Motor neuron (in vitro differentiated cells): ENCODE data around the gene COL5A2. TPM values are rescaled to one million over a fixed set of nuclear protein-coding genes. Genes with fewer than 3 reads are reported as not detected.

Experiments used
- ATAC-seq, 8 experiments: fragments of 200-7000 bp; cut with Tn5 transposase; replicated peaks in 6 of 8; 2 replicates each; pipeline ENCODE4 v1.8.0; 2021; ENCODE audit warnings: mild to moderate bottlenecking in 8 of 8, moderate library complexity in 8 of 8
- H3K27ac ChIP-seq, 2 donors: fragments of 250-450 bp; sonication (Bioruptor Pico); 2 replicates each; pipeline ENCODE4 v1.9.0; 2021; ENCODE audit warnings: antibody characterized with exemption in 2 of 2, mild to moderate bottlenecking in 2 of 2, moderate library complexity in 1 of 2
- H3K4me1 ChIP-seq, 2 donors: fragments of 250-450 bp; sonication (Bioruptor Pico); replicated peaks in 1 of 2; 2 replicates each; pipeline ENCODE4 v1.6.1; 2021; ENCODE audit warnings: antibody characterized with exemption in 2 of 2, mild to moderate bottlenecking in 2 of 2, moderate library complexity in 1 of 2
- H3K4me3 ChIP-seq, 5 donors: fragments of 250-450 bp; sonication (Bioruptor Pico); 2 replicates each; pipeline ENCODE4 v1.9.0; 2021; ENCODE audit warnings: antibody characterized with exemption in 5 of 5, mild to moderate bottlenecking in 5 of 5, moderate library complexity in 4 of 5
- WGBS, 10 experiments: fragments of 450-650 bp; shearing (Covaris generic); methylation state at CpG; one replicate each; pipeline ENCODE4 v1.0.0; 2022; 5-methylcytosine and 5-hydroxymethylcytosine counted together
- in situ Hi-C, 9 experiments: fragments of 400-800 bp; cut with MboI; loops; one replicate each; pipeline ENCODE4 v1.15.0; 2021; ENCODE audit warnings: low sequenced_read_pairs in 9 of 9, low pct_unique_long_range_greater_than_20kb in 2 of 9; ENCODE audit not compliant: unreplicated experiment in 9 of 9
- total RNA-seq, 8 experiments: library from RNA; unstranded; fragments of 300-600 nt; gene quantifications; 2 replicates each; pipeline versions ENCODE4 v1.2.3 to v1.2.4, GENCODE V29; 2022

Gene COL5A2
- total RNA-seq, 8 experiments from 2014 or later = 4.8 to 678 (median 190) TPM

DNA sequence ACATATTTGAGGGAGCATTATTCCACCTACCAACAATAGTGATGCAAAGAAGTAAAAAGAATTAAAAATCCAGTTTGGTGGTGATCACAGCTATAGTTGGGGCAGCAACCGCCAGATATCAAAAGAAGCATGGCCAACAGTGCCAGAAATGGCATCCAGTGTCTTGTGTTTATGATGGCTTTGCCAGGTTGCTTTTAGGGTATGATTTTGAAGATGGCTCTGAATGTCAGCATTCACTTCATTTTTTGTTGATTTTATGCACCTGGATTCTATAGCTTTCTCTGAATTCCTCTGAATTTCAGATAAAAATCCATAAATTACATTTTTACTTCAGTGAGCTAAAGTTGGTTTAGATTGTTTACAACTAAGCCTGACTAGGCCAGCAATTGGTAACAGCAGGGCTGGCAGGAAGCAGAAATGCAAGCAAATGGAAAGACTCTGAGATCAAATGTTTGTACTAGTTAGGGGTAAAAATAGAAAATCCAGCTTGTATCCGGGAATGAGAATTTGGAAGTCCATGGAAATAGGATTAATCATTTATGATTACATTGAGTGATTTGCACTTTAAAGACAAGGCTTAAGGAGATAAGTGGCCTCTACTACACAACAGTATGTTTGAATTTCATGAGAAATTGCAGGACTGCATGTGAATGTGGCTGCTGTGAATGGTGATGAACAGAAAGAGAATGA is 165.0 kb downstream of the COL5A2 start:
- WGBS, 10 experiments = 0 to 100% (median 54%) methylated on average over 1 to 2 of the region's 2 CpGs; no CpG with 5 or more reads in 2 of the 10 experiments
- no peaks in the 10 kb centered on the region for H3K4me1 ChIP-seq

DNA sequence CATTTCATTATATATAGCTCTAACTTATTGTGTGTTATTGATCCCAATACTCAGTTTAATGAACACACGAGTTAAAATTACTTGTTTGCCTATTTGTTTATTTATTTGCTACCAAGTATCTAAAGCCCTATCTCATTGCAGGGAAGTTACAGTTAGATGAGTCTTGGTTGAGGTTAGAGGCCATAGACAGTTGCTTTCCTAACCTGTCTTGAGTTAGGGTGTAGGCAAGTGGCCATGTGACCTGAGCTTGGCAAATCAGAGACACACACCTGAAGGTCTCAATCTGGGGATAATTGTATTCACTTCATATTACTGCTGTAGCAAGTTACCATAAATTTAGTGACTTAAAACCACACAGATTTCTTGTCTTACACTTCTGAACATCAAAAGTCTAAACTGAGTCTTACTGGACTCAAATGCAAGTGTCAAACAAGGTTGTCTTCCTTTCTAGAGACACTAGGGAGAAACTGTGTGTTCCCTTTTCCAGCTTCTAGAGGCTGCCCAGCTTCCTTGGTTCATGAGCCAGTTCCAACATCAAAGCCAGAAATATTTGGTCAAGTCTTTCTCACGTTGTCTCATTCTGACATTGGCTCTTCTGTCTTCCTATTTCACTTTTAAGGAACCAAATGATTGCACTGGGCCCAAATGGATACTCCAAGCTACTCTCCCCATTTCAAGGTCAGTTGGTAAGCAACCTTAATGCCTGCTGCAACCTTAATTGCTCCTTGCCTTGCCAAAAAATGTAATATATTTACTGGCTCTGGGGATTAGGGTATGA is 165.7 kb downstream of the COL5A2 start:
- peak in 3 of 8 experiments; percentile 4 for ATAC-seq
- H3K27ac ChIP-seq = no peak overlapping the region
- in situ Hi-C loops = loop anchor here in 1 of 9 experiments (25.0 kb wide), 1 partner anchor 398 kb away; no protein-coding TSS in a partner anchor
- WGBS, 10 experiments = 14 to 100% (median 81%) methylated on average over 1 to 2 of the region's 2 CpGs; no CpG with 5 or more reads in 2 of the 10 experiments
- H3K4me3 ChIP-seq = no peak overlapping the region
- no peaks in the 10 kb centered on the region for H3K4me1 ChIP-seq

More for the DNA sequence above, 165.0 kb downstream of the COL5A2 start:
- no peak overlapping the region for H3K4me3 ChIP-seq
- ATAC-seq = peak in 3 of 8 experiments; percentile 8 to 41 (median 11)
- no peak overlapping the region for H3K27ac ChIP-seq
- in situ Hi-C loops = loop anchor here in 1 of 9 experiments (25.0 kb wide), 1 partner anchor 398 kb away; no protein-coding TSS in a partner anchor

DNA sequence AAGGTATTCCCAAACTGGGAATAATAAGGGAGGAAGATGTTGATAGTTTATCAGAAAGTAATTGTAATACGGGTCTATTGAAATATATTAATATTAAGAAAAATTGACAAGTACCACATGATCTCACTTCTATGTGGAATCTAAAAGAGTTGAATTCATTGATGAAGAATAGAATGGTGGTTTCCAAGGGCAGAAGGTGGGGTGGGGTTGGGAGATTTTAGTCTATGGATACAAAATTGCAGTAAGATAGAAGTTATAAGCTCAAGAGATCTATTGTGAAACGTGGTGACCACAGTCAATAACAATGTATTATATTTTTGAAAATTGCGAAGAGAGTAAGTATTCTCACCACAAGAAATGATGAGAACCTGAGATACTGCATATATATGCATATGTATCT is 166.5 kb downstream of the COL5A2 start:
- 40 to 100% (median 85%) methylated on average over 1 to 3 of the region's 3 CpGs for WGBS, 10 experiments
- no peak for ATAC-seq
- Histone ChIP-seq H3K4me3 (no peak overlapping the region), H3K27ac (no peak overlapping the region), H3K4me1 (no peaks in the 10 kb centered on the region)
- in situ Hi-C loops = loop anchor here in 1 of 9 experiments (25.0 kb wide), 1 partner anchor 399 kb away; no protein-coding TSS in a partner anchor

DNA sequence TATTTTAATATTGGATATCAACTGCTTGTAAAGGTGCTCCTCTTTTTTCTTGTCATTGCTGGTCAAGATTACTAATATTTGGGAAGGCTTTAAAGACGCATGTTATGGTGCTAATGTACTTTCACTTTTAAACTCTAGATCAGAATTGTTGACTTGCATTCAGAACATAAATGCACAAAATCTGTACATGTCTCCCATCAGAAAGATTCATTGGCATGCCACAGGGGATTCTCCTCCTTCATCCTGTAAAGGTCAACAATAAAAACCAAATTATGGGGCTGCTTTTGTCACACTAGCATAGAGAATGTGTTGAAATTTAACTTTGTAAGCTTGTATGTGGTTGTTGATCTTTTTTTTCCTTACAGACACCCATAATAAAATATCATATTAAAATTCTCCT is 167.2 kb downstream of the COL5A2 start:
- in situ Hi-C loops = loop anchor here in 1 of 9 experiments (25.0 kb wide), 1 partner anchor 400 kb away; no protein-coding TSS in a partner anchor
- Histone ChIP-seq H3K4me1 (no peaks in the 10 kb centered on the region), H3K4me3 (no peak overlapping the region), H3K27ac (no peak overlapping the region)
- no peak for ATAC-seq
- 30 to 100% (median 100%) methylated on average over 1 of the region's 1 CpG; no CpG with 5 or more reads in 5 of the 10 experiments for WGBS, 10 experiments

DNA sequence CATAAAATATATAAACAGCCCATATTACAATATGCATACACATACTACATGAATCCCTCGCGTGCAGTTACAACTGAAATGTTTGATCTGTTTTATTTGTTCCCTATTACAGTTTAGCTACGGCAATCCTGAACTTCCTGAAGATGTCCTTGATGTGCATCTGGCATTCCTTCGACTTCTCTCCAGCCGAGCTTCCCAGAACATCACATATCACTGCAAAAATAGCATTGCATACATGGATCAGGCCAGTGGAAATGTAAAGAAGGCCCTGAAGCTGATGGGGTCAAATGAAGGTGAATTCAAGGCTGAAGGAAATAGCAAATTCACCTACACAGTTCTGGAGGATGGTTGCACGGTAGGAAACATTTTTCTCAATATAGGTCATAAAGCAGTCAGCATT is 169.0 kb downstream of the COL5A2 start:
- no peaks in the 10 kb centered on the region for H3K4me1 ChIP-seq
- H3K27ac ChIP-seq = no peak overlapping the region
- WGBS, 10 experiments = 41 to 96% (median 83%) methylated on average over 2 to 6 of the region's 6 CpGs; no CpG with 5 or more reads in 1 of the 10 experiments
- in situ Hi-C loops = loop anchor here in 1 of 9 experiments (25.0 kb wide), 1 partner anchor 402 kb away; no protein-coding TSS in a partner anchor
- no peak overlapping the region for H3K4me3 ChIP-seq
- ATAC-seq = peak in 1 of 8 experiments; percentile 16

DNA sequence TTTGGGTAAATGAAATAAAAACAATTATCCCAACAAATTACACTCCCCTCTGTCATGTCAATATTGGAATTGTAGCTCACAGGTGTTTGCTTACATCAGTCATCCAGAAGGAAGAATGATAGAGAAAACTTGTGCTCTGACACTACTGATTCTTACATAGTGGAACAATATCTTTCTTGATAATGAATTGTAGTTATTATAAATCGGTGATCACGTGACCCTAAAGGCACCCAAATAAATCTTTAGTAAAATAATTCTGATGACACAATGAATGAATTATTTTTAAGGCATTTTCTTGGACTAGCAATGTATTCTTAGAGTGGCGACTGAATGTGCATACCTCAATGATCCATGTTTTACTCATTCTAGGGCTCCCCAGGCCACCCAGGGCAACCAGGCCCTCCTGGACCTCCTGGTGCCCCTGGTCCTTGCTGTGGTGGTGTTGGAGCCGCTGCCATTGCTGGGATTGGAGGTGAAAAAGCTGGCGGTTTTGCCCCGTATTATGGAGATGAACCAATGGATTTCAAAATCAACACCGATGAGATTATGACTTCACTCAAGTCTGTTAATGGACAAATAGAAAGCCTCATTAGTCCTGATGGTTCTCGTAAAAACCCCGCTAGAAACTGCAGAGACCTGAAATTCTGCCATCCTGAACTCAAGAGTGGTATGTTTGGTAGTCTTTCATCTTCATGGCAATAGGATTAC is 170.9 kb downstream of the COL5A2 start:
- H3K27ac ChIP-seq = no peak overlapping the region
- H3K4me3 ChIP-seq = no peak overlapping the region
- no peak for ATAC-seq
- no peaks in the 10 kb centered on the region for H3K4me1 ChIP-seq
- in situ Hi-C loops = loop anchor here in 1 of 9 experiments (25.0 kb wide), 1 partner anchor 404 kb away; no protein-coding TSS in a partner anchor
- WGBS, 10 experiments = 22 to 100% (median 91%) methylated on average over 2 to 7 of the region's 9 CpGs

DNA sequence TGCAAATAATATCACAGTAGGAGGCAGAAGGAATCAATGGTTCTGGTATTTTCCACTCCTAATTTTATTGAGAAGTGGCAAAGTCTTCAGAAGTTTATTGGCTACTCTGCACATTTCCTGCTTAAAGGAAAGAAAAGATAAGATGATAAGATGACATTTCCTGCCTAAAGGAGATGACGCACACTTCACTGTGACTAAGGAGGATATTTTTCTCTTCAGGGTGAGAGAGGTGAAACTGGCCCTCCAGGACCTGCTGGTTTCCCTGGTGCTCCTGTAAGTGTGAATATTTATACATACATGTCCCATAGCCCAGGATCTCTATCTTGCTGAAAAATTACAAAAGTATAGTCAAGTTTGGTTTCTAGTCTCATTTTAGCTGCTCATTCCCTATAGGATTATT is 177.5 kb downstream of the COL5A2 start:
- WGBS, 10 experiments = 0 to 100% (median 71%) methylated on average over 1 of the region's 1 CpG; no CpG with 5 or more reads in 3 of the 10 experiments
- Histone ChIP-seq H3K4me3 (no peak overlapping the region), H3K27ac (no peak overlapping the region), H3K4me1 (no peaks in the 10 kb centered on the region)
- ATAC-seq = peak in 2 of 8 experiments; percentile 27 to 42
- in situ Hi-C loops = loop anchor here in 1 of 9 experiments (25.0 kb wide), 1 partner anchor 410 kb away; no protein-coding TSS in a partner anchor

DNA sequence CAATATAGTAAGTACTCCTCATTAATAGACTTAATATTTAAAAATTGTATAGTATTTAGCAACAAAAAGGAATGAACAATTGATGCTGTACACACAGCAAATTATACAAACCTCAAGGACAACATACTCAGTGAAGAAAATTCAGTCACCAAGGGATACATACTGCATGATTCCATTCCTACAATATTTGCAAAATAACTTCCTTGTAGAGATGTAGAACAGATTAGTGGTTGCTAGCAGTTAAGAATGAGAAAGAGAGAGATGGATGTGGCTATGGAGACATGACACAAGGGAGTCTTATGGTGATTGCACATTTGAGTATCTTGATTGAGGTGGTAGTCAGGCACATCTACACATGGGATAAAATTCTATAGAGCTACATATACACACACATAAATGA is 179.3 kb downstream of the COL5A2 start:
- Histone ChIP-seq H3K4me1 (no peaks in the 10 kb centered on the region), H3K27ac (no peak overlapping the region), H3K4me3 (no peak overlapping the region)
- ATAC-seq = peak in 1 of 8 experiments; percentile 39
- in situ Hi-C loops = loop anchor here in 1 of 9 experiments (25.0 kb wide), 1 partner anchor 412 kb away; no protein-coding TSS in a partner anchor

DNA sequence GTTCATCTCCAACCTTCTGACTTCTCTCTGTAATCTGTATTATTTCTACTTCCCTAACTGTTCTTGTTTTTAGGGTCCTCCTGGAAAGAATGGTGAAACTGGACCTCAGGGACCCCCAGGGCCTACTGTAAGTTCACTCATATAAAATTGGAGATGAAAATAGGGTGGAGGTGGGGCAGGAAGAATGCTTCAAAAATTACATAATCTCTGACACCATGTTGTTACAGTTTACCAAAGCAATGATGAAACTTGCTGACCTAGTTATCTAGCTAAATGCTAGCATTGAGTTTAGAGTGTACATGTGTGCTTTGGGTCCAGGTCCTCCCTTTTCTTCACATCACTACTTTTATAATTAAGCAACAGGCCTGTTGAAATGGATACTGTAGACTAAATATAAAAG is 182.3 kb downstream of the COL5A2 start:
- no peak overlapping the region for H3K27ac ChIP-seq
- H3K4me3 ChIP-seq = no peak overlapping the region
- no peak for ATAC-seq
- H3K4me1 ChIP-seq = no peaks in the 10 kb centered on the region
- in situ Hi-C loops = loop anchor here in 1 of 9 experiments (25.0 kb wide), 1 partner anchor 210 kb away; no protein-coding TSS in a partner anchor

DNA sequence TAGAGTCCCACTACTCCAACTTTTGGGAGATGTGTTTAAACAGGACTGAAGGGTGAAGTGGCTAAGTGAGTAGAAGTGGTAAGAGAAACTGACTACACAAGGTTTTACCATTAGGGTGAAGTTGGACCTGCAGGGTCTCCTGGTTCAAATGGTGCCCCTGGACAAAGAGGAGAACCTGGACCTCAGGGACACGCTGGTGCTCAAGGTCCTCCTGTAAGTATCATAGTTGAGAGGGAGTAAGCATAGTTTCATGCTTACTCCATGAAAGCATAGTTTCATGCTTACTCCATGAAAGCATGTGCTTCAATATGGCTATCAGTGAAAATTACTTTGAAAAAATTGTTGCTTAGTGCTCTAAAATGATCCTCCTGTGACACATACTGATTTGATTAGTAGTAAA is 186.3 kb downstream of the COL5A2 start:
- no peak overlapping the region for H3K4me3 ChIP-seq
- in situ Hi-C loops = loop anchor here in 1 of 9 experiments (25.0 kb wide), 1 partner anchor 206 kb away; no protein-coding TSS in a partner anchor
- no peaks in the 10 kb centered on the region for H3K4me1 ChIP-seq
- H3K27ac ChIP-seq = no peak overlapping the region
- no peak for ATAC-seq
- 57 to 100% (median 83%) methylated on average over 1 of the region's 1 CpG; no CpG with 5 or more reads in 6 of the 10 experiments for WGBS, 10 experiments

DNA sequence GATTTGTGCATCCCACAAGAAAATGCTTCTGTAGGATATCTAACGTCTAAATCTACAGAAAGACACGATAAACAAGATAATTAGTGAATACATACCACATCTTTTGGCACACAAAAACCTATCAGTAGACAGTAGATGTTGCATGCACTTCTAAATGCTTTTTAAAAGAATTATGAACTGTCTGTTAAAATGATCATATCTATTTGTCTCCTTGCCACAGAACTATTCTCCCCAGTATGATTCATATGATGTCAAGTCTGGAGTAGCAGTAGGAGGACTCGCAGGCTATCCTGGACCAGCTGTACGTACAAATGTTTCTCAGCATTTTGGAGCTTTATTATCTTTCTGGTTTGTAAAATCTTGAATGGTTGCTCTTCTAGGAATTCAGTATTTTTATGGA is 192.7 kb downstream of the COL5A2 start:
- no peaks in the 10 kb centered on the region for H3K4me1 ChIP-seq
- ATAC-seq = no peak
- H3K4me3 ChIP-seq = no peak overlapping the region
- WGBS, 10 experiments = 12 to 100% (median 85%) methylated on average over 1 to 4 of the region's 4 CpGs; no CpG with 5 or more reads in 2 of the 10 experiments
- H3K27ac ChIP-seq = no peak overlapping the region
- in situ Hi-C loops = loop anchor here in 1 of 9 experiments (25.0 kb wide), 1 partner anchor 200 kb away; no protein-coding TSS in a partner anchor

DNA sequence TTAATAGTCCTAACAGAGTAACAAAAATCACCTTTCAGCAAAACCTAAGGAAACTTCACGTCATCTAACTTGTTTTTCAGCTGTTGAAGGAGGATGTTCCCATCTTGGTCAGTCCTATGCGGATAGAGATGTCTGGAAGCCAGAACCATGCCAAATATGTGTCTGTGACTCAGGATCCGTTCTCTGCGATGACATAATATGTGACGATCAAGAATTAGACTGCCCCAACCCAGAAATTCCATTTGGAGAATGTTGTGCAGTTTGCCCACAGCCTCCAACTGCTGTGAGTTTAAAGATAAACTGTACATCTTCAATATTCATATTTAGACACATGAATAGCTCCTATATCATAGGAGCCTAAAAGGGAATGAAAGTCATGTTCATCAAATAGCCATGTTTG is 194.9 kb downstream of the COL5A2 start:
- peak in 2 of 8 experiments; percentile 92 for ATAC-seq
- H3K4me1 ChIP-seq = no peaks in the 10 kb centered on the region
- 14 to 96% (median 71%) methylated on average over 1 to 5 of the region's 5 CpGs; no CpG with 5 or more reads in 1 of the 10 experiments for WGBS, 10 experiments
- H3K4me3 ChIP-seq = no peak overlapping the region
- in situ Hi-C loops = loop anchor here in 1 of 9 experiments (25.0 kb wide), 1 partner anchor 197 kb away; no protein-coding TSS in a partner anchor
- no peak overlapping the region for H3K27ac ChIP-seq
